Neural cell (in vitro differentiated cells): ENCODE measurements around the gene HOXC10.

Source experiments
- EP300 ChIP-seq: fragments of 450-650 bp; conservative IDR thresholded peaks from 2 replicates; pipeline ENCODE4 v1.6.1; 2014; ENCODE audit warnings: antibody characterized with exemption, mild to moderate bottlenecking, moderate library complexity; ENCODE audit not compliant: poor library complexity, severe bottlenecking
- EZH2 ChIP-seq: fragments of 200-600, 300-800 bp; shearing (Covaris generic), sonication (generic); IDR thresholded peaks from 2 replicates; pipeline ENCODE4 v1.6.1; 2014; ENCODE audit warnings: antibody characterized with exemption, low read length, borderline replicate concordance, mild to moderate bottlenecking; ENCODE audit not compliant: insufficient read depth, poor library complexity, severe bottlenecking
- MXI1 ChIP-seq: fragments of 450-650 bp; conservative IDR thresholded peaks from 2 replicates; pipeline ENCODE4 v1.6.1; 2014; ENCODE audit warnings: antibody characterized with exemption, mild to moderate bottlenecking; ENCODE audit not compliant: poor library complexity, severe bottlenecking
- POLR2AphosphoS5 ChIP-seq: IDR thresholded peaks from 2 replicates; pipeline ENCODE4 v1.6.1; 2012
- RAD21 ChIP-seq: fragments of 450-650 bp; conservative IDR thresholded peaks from 2 replicates; pipeline ENCODE4 v1.6.1; 2014; ENCODE audit warnings: antibody characterized with exemption, mild to moderate bottlenecking, moderate library complexity
- SMC3 ChIP-seq: fragments of 450-650 bp; conservative IDR thresholded peaks from 2 replicates; pipeline ENCODE4 v1.6.1; 2014; ENCODE audit warnings: antibody characterized with exemption, mild to moderate bottlenecking, moderate library complexity; ENCODE audit not compliant: poor library complexity
- TAF1 ChIP-seq: IDR thresholded peaks from 2 replicates; pipeline ENCODE4 v1.6.1; 2012; ENCODE audit warnings: low read depth
- TF ChIP-seq, protein P1 (sequence below): fragments of 450-650 bp; IDR thresholded peaks from 2 replicates; pipeline ENCODE4 v1.5.1; 2014; ENCODE audit warnings: antibody characterized with exemption, mild to moderate bottlenecking, moderate library complexity; ENCODE audit not compliant: poor library complexity, severe bottlenecking
- TF ChIP-seq, protein P2 (sequence below): IDR thresholded peaks from 2 replicates; pipeline ENCODE4 v1.6.1; 2012; ENCODE audit warnings: borderline replicate concordance

DNA sequence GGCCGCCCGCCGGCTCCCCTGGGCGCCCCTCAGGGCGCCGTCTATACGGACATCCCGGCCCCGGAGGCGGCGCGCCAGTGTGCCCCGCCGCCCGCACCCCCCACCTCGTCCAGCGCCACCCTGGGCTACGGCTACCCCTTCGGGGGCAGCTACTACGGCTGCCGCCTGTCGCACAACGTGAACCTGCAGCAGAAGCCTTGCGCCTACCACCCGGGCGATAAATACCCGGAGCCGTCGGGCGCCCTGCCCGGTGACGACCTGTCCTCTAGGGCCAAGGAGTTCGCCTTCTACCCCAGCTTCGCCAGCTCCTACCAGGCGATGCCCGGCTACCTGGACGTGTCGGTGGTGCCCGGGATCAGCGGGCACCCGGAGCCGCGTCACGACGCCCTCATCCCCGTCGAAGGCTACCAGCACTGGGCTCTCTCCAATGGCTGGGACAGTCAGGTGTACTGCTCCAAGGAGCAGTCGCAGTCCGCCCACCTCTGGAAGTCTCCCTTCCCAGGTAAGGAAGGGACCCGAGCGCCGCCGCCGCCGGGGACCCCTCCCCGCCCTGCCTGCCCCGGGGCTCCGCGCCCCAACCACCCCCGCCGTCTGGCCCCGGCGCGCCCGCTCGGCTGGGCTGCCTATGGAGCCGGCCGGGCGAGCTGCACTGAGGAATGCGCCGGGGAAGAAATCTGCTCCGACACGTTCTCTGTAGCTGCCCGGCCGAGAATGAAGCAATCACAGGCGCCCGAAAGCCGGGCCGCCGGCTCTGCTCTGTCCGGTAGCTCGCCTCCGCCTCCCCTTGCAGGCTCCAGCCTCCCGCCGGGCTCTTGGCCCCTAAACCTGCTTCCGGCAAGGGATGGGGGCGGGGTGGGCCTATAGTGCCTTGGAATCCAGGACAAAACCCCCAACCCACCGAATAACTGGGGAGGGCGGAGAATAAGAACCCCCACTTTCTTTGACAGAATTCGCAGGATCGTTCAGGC is 45.5 kb upstream of the HOXC10 start:
- TF ChIP-seq, protein P1, sequence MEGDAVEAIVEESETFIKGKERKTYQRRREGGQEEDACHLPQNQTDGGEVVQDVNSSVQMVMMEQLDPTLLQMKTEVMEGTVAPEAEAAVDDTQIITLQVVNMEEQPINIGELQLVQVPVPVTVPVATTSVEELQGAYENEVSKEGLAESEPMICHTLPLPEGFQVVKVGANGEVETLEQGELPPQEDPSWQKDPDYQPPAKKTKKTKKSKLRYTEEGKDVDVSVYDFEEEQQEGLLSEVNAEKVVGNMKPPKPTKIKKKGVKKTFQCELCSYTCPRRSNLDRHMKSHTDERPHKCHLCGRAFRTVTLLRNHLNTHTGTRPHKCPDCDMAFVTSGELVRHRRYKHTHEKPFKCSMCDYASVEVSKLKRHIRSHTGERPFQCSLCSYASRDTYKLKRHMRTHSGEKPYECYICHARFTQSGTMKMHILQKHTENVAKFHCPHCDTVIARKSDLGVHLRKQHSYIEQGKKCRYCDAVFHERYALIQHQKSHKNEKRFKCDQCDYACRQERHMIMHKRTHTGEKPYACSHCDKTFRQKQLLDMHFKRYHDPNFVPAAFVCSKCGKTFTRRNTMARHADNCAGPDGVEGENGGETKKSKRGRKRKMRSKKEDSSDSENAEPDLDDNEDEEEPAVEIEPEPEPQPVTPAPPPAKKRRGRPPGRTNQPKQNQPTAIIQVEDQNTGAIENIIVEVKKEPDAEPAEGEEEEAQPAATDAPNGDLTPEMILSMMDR, result no peak
- no peak for TF ChIP-seq RAD21
- no peak for TF ChIP-seq TAF1
- TF ChIP-seq EZH2, result no peak
- TF ChIP-seq, protein P2, sequence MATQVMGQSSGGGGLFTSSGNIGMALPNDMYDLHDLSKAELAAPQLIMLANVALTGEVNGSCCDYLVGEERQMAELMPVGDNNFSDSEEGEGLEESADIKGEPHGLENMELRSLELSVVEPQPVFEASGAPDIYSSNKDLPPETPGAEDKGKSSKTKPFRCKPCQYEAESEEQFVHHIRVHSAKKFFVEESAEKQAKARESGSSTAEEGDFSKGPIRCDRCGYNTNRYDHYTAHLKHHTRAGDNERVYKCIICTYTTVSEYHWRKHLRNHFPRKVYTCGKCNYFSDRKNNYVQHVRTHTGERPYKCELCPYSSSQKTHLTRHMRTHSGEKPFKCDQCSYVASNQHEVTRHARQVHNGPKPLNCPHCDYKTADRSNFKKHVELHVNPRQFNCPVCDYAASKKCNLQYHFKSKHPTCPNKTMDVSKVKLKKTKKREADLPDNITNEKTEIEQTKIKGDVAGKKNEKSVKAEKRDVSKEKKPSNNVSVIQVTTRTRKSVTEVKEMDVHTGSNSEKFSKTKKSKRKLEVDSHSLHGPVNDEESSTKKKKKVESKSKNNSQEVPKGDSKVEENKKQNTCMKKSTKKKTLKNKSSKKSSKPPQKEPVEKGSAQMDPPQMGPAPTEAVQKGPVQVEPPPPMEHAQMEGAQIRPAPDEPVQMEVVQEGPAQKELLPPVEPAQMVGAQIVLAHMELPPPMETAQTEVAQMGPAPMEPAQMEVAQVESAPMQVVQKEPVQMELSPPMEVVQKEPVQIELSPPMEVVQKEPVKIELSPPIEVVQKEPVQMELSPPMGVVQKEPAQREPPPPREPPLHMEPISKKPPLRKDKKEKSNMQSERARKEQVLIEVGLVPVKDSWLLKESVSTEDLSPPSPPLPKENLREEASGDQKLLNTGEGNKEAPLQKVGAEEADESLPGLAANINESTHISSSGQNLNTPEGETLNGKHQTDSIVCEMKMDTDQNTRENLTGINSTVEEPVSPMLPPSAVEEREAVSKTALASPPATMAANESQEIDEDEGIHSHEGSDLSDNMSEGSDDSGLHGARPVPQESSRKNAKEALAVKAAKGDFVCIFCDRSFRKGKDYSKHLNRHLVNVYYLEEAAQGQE, result no peak
- TF ChIP-seq POLR2AphosphoS5, result no peak
- no peak for TF ChIP-seq SMC3
- no peak for TF ChIP-seq EP300
- TF ChIP-seq MXI1, result no peak
